Cardiac septum (tissue), 1 donor: Measurements from ENCODE around the gene PPFIA4. TPM values are rescaled to one million over a fixed set of nuclear protein-coding genes. Genes with fewer than 3 reads are reported as not detected.

Experiments
- DNase-seq: peaks from one replicate; pipeline ENCODE4 v3.0.0-alpha.2; 2020; ENCODE audit warnings: low spot score
- intact Hi-C: fragments of 100-400 bp; cut with DNase I; formaldehyde crosslinking; loops from one replicate; pipeline ENCODE4 v1.14.0; 2022
- total RNA-seq: library from RNA; stranded (reverse); fragmentation: NEBNext Ultra II Directional; extraction: Animal tissue kit (Norgen Biotek cat#: 25700); gene quantifications from one replicate; pipeline ENCODE4 v1.2.1, GENCODE V29; 2021
- donor health status: DM: no; HTN: no; CAD: no.

Gene PPFIA4
- total RNA-seq, 1 donor from 2014 or later = 46.7 TPM

DNA sequence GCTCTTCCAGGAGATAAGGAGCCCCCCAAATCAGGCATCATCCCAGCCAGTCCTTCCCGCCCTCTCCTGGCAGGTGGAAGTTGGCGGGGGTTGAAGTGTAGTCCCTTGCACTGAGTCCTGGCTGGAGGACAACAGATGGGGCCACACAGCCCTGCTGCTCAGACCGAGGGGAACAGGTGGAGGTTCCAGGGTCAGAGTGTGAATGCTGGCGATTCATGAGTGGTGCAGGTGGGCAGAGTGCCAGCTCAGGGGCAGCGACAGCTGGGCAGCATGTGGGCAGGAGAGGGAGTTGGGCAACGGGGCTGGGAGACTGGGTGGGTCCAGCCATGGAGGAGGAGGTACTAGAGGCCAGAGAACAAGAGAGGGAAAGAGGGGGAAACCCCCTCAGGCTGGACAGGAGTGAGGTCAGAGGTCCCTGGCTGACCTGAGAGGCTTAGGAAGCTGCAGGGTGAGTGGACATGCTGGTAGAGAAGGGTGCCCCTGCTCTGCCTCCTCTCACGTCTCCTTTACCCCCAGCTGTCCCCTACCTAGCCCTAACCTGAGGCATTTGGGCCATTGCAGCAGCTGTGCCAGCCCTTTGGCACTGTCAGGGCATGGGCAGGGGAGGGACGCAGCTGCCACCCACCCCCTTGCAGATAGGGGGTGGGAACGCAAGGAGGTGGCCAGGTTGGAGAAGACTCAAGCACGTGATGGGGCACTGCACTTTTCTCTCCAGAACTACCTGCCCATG lies 90.0 kb downstream of the PPFIA4 start:
- intact Hi-C loops = no loop called here
- no peak for DNase-seq

DNA sequence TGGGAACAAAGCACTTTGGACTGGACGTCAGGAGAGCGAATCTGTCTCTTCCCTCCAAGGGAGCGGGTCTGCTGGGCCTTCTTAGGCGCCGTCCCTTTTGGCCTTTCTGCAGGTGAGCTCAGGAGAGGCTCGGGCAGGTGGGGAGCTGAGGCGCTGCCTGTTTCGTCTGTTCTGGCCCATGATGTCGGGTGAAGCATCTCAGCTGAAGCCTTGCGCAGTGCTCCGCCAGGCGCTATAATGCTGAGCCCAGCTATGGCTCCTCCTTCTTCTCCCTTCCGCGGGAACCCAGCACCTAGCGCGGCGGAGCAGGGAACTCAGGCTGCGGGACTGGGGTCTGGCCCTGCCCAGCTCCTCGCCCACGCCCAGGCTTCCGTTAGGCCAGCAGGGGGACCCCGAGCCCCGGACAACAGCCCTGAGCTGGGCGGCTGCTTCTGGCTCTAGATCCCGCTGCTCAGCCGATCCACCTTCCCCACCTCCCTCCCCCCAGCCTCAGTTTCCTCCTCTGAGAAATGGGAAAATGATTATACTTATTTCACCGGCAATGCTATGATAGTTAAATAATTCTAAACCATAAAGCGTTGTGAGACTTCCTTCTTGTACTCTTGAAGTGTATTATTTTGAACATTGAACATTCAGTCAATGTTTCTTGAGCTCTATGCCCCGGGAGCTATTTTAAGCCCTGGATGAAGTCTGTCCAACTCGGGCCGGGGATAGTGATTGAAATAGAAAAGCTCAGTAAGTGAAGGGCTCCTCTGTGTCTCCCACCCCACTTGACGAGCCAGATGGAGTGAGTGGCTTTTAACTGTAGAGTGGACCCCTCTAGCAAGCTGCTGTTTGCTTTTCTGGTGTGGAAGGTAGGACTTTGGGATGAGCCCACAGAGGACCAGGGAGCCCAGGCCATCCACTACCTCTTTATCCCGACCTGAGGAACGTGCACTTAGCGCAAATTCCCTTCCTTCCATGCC lies 91.6 kb downstream of the PPFIA4 start:
- DNase-seq = peak; percentile 89

DNA sequence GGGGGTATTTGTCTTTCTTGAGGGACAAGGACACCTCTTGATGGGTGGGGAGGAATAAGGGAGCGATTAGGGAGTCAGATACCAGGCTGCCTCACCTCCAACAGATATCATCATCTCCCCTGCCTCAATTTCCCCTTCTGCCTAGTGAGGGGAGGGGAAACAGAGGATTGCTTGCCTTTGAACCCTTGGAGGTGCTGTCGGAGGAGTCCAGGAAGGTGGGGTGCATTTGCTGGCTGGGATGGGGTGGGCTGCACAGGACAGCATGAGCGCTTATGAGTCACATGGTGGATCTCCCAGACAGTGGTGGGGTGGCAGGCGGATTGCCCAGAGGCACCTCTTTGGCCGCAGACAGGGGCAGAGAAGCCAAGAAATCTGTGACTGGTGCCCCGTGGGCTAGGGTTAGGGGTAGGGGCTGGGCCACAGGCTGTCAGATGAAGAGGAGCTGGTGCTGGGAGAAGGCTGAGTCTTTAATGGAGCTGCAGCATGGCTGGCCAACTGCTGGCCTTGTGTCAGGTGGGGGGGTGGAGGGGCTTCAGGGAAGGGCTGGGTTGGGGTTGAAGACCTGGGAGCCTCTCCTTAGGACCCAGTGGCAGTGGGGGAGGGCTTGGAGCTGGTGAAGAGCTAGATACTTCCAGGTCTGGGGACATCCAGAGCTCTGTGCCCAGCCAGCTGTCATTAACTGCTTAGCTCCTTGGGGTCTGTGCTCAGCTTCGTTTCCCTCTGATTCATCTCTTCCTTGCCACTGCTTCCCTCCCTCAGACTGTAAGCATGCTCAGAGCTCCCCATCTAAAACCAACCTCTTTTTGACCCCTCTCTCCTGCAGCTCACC lies 94.2 kb downstream of the PPFIA4 start:
- intact Hi-C loops = no loop called here
- peak; percentile 53 for DNase-seq

More for the DNA sequence above, 91.6 kb downstream of the PPFIA4 start:
- intact Hi-C loops = loop anchor here (1.0 kb wide), 2 partner anchors 54 to 98 kb away; no protein-coding TSS in a partner anchor

DNA sequence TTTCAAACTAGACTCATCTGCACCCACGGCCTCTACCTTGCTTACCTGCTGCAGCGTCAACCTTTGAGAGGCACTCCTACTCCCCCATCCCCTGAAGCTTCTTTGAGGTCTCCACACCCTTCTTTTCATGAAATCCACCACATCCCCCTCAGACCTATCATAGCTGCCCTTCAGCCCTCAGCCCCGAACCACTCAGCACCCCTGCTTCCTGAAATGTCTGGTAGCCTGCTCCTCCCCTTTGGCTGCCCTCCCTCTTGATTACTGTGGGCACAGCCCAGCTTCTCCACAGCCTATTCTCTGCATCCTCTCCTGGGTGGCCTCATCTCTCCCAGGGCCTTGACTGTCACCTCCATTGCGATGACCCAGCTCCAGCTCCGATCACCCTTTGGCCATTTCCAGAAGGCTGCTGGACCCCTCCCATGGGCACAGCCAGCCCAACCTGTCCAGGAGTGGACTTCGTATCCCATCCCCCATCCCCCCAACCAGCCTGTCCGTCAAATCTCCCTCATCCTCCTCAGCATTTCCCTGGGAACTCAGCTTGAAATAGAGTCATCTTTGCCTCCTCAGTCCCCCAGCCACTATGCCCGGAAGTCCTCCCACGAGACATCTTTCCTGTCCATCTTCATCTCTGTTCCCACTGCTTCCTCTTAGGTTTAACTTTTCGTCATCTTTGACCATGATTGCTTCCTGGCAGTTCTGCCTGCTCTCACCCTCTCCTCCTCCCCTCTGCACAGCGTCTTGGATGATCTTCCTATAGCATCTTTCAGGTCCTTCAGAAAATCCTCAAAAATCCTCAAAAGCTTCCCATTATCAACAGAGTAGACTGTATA lies 95.1 kb downstream of the PPFIA4 start:
- intact Hi-C loops = no loop called here
- peak; percentile 64 for DNase-seq

DNA sequence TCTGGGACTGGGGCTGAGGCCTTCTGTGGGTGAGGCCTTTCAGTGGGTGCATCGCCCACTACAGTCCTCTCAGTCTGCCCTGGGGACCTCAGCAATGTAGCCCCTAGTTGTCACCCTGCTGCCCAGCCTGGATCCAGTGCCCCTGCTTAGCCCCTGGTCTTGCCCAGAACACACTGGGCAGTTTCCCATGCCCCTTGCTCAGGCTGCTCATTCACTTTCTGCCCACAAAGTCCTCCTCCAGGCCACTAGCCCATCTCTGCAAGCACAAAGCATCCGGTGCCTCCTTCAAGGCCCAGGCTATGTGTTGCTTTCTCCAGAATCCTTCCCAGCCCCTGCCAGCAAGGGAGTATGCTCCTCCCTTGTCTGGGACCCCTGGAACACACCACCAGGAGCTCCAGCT lies 95.9 kb downstream of the PPFIA4 start:
- intact Hi-C loops = no loop called here
- DNase-seq = no peak

DNA sequence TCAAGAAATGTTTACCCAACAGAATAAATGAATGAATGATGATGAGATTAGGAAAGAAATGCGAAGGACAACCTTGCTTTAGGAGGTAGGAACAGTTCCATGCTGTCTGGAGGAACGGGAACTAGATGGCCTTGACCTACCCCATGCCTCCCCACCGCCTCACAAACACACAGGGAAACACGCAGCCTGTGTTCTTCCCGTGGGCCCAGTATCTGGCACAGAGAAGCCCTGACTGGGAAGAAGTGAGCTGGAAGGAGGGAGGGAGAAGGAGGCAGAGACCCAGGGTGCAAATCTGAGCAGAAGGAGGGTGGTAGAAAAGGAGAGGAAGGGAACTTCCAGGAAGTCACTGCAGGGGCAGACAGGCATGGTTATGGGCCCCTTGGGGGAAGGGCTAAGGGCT lies 97.7 kb downstream of the PPFIA4 start:
- intact Hi-C loops = no loop called here
- peak; percentile 39 for DNase-seq

DNA sequence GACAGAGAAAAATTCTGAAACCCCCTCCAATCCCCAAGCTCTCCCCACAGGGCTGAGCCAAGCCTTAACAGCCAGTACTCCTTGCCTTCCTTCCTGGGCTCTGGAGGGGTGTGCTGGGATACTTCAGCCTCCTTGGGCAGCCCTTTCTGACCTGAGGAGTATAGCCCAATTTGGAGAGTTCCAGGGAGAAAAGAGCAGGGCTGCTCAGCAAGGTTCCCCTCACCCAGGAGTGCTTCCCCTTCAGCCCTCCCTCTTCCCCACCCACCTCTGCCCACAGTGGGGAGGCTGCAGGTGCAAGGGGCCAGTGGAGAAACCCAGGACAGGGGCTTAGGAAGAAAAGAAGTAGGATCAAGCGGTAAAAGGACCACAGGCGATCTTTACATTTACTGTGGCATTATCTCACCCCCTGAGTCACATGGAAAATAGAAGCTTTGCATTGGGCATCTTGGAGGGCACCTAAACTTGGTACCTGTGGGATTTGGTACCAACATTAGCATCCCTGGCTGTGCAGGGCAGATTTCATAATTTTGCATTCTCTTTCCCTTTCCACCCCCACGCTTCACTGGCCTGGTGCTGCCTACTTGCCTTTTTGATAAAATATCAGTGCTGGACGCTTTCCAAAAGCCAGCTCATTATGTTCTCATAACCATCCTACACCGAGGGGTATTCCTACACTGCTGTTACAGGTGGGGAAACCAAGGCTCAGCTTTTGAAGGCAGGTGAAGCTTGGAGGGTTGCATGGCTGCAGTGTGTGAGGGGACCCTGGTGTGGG lies 98.4 kb downstream of the PPFIA4 start:
- intact Hi-C loops = loop anchor here (5.0 kb wide), 1 partner anchor 203 kb away; no protein-coding TSS in a partner anchor
- peak; percentile 39 for DNase-seq

DNA sequence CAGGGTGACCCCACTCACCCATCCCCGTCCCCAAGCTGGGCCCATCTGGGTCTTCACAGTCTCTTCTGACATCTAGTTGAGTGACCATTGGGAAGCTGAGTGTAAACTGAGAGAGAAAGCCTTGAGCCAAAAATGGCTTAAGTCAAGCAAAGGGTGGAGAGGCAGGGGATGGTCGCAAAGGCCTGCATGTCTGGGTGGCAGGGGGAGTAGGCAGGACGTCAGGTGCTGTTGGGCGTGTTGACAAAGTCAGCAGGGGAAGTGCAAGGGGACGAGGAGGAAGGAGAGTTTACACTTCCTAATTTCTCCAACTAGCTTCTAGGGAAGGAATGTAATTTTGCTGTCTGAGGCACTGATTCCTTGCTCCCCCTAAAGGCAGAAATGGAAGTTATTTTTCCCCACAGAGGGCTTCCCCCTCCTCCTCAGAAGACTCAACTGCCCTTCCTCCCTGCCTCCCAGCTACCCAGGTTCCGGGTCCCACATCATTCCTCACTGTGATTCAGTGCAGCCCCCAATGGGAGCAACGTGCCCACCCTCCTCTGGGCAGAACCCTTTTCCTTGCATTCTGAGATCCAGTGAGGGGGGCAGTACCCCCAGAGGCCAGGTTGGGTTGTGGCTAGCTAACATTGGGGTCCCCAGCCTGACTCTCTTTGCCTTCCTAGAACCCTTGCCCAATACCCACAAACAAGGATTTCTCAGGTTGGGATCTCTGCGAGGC lies 100.0 kb downstream of the PPFIA4 start:
- DNase-seq = peak; percentile 57
- intact Hi-C loops = loop anchor here (5.0 kb wide), 1 partner anchor 201 kb away; no protein-coding TSS in a partner anchor

DNA sequence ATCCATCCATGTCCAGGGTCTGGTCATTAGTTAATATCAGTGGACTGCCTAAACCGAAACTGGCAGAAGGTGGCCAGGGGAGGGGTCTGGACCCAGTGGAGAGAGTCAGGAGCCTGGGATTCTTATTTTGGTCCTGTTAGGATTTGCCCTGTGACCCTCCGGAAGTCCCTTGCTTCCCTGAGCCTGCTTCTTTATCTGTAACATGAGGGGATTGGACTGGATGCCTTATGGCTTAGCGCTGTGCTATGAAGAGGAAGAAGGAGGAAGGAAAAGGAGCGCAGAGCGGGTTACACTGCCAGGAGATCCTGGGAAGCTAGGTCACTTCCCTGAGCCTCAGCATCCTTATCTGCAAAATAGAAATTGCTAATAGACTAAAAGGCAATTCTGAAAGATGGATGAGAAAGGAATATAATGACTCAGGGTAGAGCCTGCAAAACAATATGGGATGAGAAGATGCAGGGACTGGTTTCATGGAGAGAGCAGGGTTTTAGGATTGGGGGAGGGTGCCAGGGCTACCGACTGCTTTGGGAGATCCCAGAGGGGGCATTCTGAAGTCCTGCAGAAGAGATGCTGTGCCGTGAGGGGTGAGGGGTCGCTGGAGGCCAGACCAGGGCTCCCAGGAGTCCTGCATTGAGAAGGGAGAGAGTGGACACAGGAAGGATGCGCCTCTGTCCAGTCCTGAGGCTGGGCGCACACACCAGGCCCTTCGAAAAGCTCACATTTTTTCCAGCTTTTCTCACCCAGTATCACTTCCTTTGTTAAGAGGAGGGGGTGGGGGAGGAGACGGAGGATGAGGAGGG lies 100.8 kb downstream of the PPFIA4 start:
- intact Hi-C loops = loop anchor here (5.0 kb wide), 1 partner anchor 200 kb away; no protein-coding TSS in a partner anchor
- DNase-seq = peak; percentile 50

DNA sequence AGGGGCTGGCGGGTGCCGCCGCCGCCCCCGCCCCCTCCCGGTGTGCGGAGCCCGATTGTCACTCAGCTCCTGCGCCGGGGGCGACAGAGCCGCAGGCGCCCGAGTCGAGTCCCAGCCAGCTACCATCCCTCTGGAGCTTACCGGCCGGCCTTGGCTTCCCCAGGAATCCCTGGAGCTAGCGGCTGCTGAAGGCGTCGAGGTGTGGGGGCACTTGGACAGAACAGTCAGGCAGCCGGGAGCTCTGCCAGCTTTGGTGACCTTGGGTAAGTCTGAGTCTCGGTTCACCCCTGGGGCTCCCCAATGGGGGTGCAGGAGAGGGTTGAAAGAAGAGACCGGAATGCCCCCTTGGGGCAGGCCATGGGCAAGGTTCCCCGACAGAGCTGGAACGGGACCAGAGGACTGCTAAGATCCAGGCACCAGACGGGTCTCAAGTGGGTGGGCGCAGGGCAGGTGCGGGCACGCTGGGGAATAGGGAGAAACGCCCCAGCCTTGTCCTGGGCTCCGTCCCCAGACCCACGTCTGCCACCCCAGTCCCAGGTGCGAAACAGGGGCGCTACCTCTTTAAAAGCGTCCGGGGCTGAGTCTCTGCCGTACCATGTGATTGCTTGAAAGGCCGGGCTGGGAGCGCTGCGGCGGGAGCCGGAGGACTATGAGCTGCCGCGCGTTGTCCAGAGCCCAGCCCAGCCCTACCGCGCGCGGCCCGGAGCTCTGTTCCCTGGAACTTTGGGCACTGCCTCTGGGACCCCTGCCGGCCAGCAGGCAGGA lies 101.6 kb downstream of the PPFIA4 start, which contains the start of gene ADORA1:
TSS of gene ADORA1 (plus strand) at position 61 of the 765 bp plus-strand sequence. CDS start 1,116 bp downstream, outside the sequence.
- intact Hi-C loops = loop anchor here (1.0 to 5.0 kb wide), 3 partner anchors 59 to 199 kb away; no protein-coding TSS in a partner anchor
- DNase-seq = peak; percentile 82

DNA sequence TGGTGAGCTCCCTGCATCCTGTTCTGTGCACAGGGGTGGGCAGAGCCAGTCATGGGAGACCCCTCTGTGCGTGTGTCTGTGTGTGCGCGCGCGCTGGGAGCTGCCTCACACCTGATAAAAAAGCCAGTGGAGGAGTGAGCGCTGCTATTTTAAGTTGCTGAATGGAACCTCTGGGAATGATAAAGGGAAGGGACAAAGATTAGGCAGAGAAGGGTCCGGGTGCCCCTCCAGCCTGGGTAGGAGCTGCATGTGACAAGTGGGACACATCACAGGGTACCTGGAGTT lies 102.1 kb downstream of the PPFIA4 start:
- intact Hi-C loops = loop anchor here (1.0 to 5.0 kb wide), 3 partner anchors 60 to 199 kb away; no protein-coding TSS in a partner anchor
- DNase-seq = no peak

Other genes starting within 250 kb of the PPFIA4 start
- 21.7 TPM for gene KDM5B, start 218.1 kb upstream of the PPFIA4 start, total RNA-seq
- gene PCAT6, start 215.5 kb upstream of the PPFIA4 start, total RNA-seq = 1.7 TPM
- 5.8 TPM for gene RABIF, start 137.3 kb upstream of the PPFIA4 start, total RNA-seq
- gene KLHL12, start 99.3 kb upstream of the PPFIA4 start, total RNA-seq = 23.3 TPM
- gene ADIPOR1, start 68.2 kb upstream of the PPFIA4 start, total RNA-seq = 89.5 TPM
- gene CYB5R1, start 59.2 kb upstream of the PPFIA4 start, total RNA-seq = 186 TPM
- gene TMEM183A, start 19.1 kb upstream of the PPFIA4 start, total RNA-seq = 27.7 TPM
- 0.16 TPM for gene MYOG, start 59.5 kb downstream of the PPFIA4 start, total RNA-seq
- 12.1 TPM for gene ADORA1, start 101.2 kb downstream of the PPFIA4 start, total RNA-seq
- not detected for gene MYBPH, start 149.3 kb downstream of the PPFIA4 start, total RNA-seq
- gene CHI3L1, start 160.2 kb downstream of the PPFIA4 start, total RNA-seq = 7.4 TPM
- not detected for gene CHIT1, start 203.2 kb downstream of the PPFIA4 start, total RNA-seq